Activated CD4-positive, alpha-beta T cell treated with anti-CD3 and anti-CD28 coated beads for 24 hours (primary cell): ENCODE results near the gene MOB3A.
A peak's percentile ranks its signal among the peaks of the same experiment; 100 is the strongest.

ENCODE experiments used
- DNase-seq, 2 donors: peaks; one replicate each; pipeline ENCODE4 v3.0.0-alpha.2; 2020; ENCODE audit warnings: low read depth in 2 of 2

Gene MOB3A

GRCh38 chr19:2059422-2060201 lies 36.5 kb downstream of the MOB3A start:
- no peak for DNase-seq

GRCh38 chr19:2058570-2059421 lies 37.3 kb downstream of the MOB3A start:
- DNase-seq, result no peak

GRCh38 chr19:2057484-2058469 lies 38.3 kb downstream of the MOB3A start:
- no peak for DNase-seq

- no peak for DNase-seq
Observed at GRCh38 chr19:2056837-2057192, 39.3 kb downstream of the MOB3A start.

- DNase-seq, result no peak
Observed at GRCh38 chr19:2055931-2056836, 39.9 kb downstream of the MOB3A start.

- DNase-seq, result no peak
Observed at GRCh38 chr19:2054763-2055162, 41.4 kb downstream of the MOB3A start.

- no peak for DNase-seq
Observed at GRCh38 chr19:2053601-2054389, 42.3 kb downstream of the MOB3A start.

- DNase-seq, result no peak
Observed at GRCh38 chr19:2051773-2052704, 44.1 kb downstream of the MOB3A start.

GRCh38 chr19:2050991-2051772 lies 44.9 kb downstream of the MOB3A start, which contains the start of gene MKNK2:
MKNK2 (minus strand) TSS chr19:2051244; CDS start chr19:2050851, 393 bp downstream.
- peak; percentile 92 to 97 for DNase-seq

- no peak for DNase-seq
Observed at GRCh38 chr19:2050349-2050990, 45.7 kb downstream of the MOB3A start.

- no peak for DNase-seq
Observed at GRCh38 chr19:2049741-2050348, 46.3 kb downstream of the MOB3A start.

GRCh38 chr19:2048959-2049740 lies 47.0 kb downstream of the MOB3A start:
- DNase-seq, result no peak

- no peak for DNase-seq
Observed at GRCh38 chr19:2048104-2048958, 47.8 kb downstream of the MOB3A start.

GRCh38 chr19:2047449-2048103 lies 48.5 kb downstream of the MOB3A start:
- no peak for DNase-seq

- no peak for DNase-seq
Observed at GRCh38 chr19:2047076-2047448, 49.1 kb downstream of the MOB3A start.
